ENCODE measurements around the gene PODNL1. TPM values are rescaled to one million over a fixed set of nuclear protein-coding genes. Genes with fewer than 3 reads are reported as not detected.
A peak's percentile ranks its signal among the peaks of the same experiment; 100 is the strongest.

The PODNL1 gene
- total RNA-seq, 1 donor from 2014 or later = 8.9 TPM

- peak; percentile 93 for DNase-seq
- peaks cover 7% of the 10 kb centered on the region for H3K9me3 Mint-ChIP-seq (ENCODE audit: unreplicated experiment)
- no peak for TF ChIP-seq CTCF (IDR thresholded peaks at IDR 0.05; ENCODE audit: partially characterized antibody, unreplicated experiment)
- no peaks in the 10 kb centered on the region for H3K36me3 Mint-ChIP-seq (ENCODE audit: unreplicated experiment)
- H3K27me3 Mint-ChIP-seq (ENCODE audit: unreplicated experiment) = no peaks in the 10 kb centered on the region
- peak within 1 kb of the TSS; percentile 79 for H3K4me3 Mint-ChIP-seq (ENCODE audit: unreplicated experiment)
- no peaks in the 10 kb centered on the region for H3K4me1 Mint-ChIP-seq (ENCODE audit: low read depth, unreplicated experiment)
- H3K27ac Mint-ChIP-seq (ENCODE audit: unreplicated experiment) = no peak within 1 kb of the TSS
Measured at GRCh38 chr19:13905634-13906520, 32.3 kb downstream of the PODNL1 start, which contains the start of the genes BRME1 and CC2D1A. Gene BRME1, minus strand, starts transcription at chr19:13906117. Its CDS starts 1,225 bp downstream, at chr19:13904892. Gene CC2D1A, plus strand, starts transcription at chr19:13906201. Its CDS starts 241 bp downstream, at chr19:13906442.

- no peaks in the 10 kb centered on the region for H3K27me3 Mint-ChIP-seq (ENCODE audit: unreplicated experiment)
- TF ChIP-seq CTCF (IDR thresholded peaks at IDR 0.05; ENCODE audit: partially characterized antibody, unreplicated experiment) = no peak
- peaks cover 7% of the 10 kb centered on the region for H3K9me3 Mint-ChIP-seq (ENCODE audit: unreplicated experiment)
- no peaks in the 10 kb centered on the region for H3K36me3 Mint-ChIP-seq (ENCODE audit: unreplicated experiment)
- H3K4me1 Mint-ChIP-seq (ENCODE audit: low read depth, unreplicated experiment) = no peaks in the 10 kb centered on the region
- no peak for DNase-seq
- H3K4me3 Mint-ChIP-seq (ENCODE audit: unreplicated experiment) = no peak overlapping the region
- H3K27ac Mint-ChIP-seq (ENCODE audit: unreplicated experiment) = no peak overlapping the region
Measured at GRCh38 chr19:13902993-13903555, 35.1 kb downstream of the PODNL1 start.

GRCh38 chr19:13899912-13900584 is 38.2 kb downstream of the PODNL1 start:
- H3K9me3 Mint-ChIP-seq (ENCODE audit: unreplicated experiment) = peaks cover 7% of the 10 kb centered on the region
- no peak for TF ChIP-seq CTCF (IDR thresholded peaks at IDR 0.05; ENCODE audit: partially characterized antibody, unreplicated experiment)
- H3K4me3 Mint-ChIP-seq (ENCODE audit: unreplicated experiment) = no peak overlapping the region
- H3K36me3 Mint-ChIP-seq (ENCODE audit: unreplicated experiment) = no peaks in the 10 kb centered on the region
- H3K27me3 Mint-ChIP-seq (ENCODE audit: unreplicated experiment) = no peaks in the 10 kb centered on the region
- no peak overlapping the region for H3K27ac Mint-ChIP-seq (ENCODE audit: unreplicated experiment)
- no peak for DNase-seq
- no peaks in the 10 kb centered on the region for H3K4me1 Mint-ChIP-seq (ENCODE audit: low read depth, unreplicated experiment)

GRCh38 chr19:13899393-13899792 is 38.8 kb downstream of the PODNL1 start:
- Mint-ChIP-seq H3K9me3 (ENCODE audit: unreplicated experiment) (peaks cover 2% of the 10 kb centered on the region), H3K27ac (ENCODE audit: unreplicated experiment) (no peak overlapping the region), H3K36me3 (ENCODE audit: unreplicated experiment) (no peaks in the 10 kb centered on the region), H3K4me1 (ENCODE audit: low read depth, unreplicated experiment) (no peaks in the 10 kb centered on the region), H3K27me3 (ENCODE audit: unreplicated experiment) (no peaks in the 10 kb centered on the region), H3K4me3 (ENCODE audit: unreplicated experiment) (no peak overlapping the region)
- DNase-seq = no peak
- no peak for TF ChIP-seq CTCF (IDR thresholded peaks at IDR 0.05; ENCODE audit: partially characterized antibody, unreplicated experiment)

Measured in glutamatergic neuron (in vitro differentiated cells).